Caki2 (cell line): ENCODE results near the gene GTF2H2C. TPM values are rescaled to one million over a fixed set of nuclear protein-coding genes. Genes with fewer than 3 reads are reported as not detected.
A peak's percentile ranks its signal among the peaks of the same experiment; 100 is the strongest.
"Not testable (repeated sequence)": the region's sequence is repeated elsewhere in the genome, so short reads cannot be mapped to it uniquely, and the experiment has no call there.

Experiments
- DNase-seq: peaks from one replicate; pipeline ENCODE4 v3.0.0-alpha.2; 2015; ENCODE audit warnings: low read depth
- in situ Hi-C: cut with HindIII; loops from 2 replicates; pipeline ENCODE4 v1.10.0; 2016; ENCODE audit warnings: low sequenced_read_pairs, low pct_unique_long_range_greater_than_20kb, mixed read lengths
- total RNA-seq: library from RNA; depleted of rRNA; stranded (reverse); fragments of >200 nt; shearing (Covaris generic); gene quantifications from 2 replicates; pipeline ENCODE4 v1.2.3, GENCODE V29; 2014; ENCODE audit warnings: low replicate concordance; rRNA removed

GTF2H2C gene
- total RNA-seq, 1 experiment from 2014 or later = 21.9 TPM

DNA sequence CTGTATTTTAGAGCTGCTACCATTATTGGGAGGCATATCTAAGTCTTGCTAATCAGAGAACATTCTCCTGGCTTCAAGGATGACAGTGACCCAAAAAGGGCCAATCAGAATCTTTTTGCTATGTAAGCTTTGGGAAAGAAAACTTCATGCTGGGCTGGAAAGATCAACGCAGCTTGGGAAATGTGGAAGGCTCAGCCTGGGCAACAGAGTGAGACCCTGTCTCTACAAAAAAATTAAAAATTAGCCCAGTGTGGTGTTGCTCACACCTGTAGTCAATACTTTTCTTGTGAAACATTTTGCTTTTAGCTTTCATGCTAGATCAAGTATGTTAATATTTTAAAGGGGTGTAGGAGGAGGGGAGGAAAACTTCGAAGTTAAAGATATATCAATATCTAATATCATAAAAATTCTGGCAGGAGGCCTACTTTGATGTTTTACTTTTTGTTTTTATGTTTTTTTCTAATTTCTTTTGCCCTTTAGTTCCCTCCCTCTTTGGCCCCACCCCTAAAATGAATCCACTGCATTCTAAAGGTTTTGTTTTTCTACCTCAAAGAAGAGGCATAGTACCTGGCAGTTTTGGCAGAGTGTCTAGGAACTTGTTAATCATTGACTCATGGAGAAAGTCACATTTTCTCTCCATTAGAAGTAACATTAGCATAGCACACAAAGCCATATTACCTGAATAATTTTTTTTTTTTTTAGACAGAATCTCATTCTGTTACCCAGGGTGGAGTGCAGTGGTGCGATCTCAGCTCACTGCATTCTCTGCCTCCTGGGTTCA lies 17.0 kb upstream of the GTF2H2C start:
- DNase-seq, in situ Hi-C loops: not testable (repeated sequence)

DNA sequence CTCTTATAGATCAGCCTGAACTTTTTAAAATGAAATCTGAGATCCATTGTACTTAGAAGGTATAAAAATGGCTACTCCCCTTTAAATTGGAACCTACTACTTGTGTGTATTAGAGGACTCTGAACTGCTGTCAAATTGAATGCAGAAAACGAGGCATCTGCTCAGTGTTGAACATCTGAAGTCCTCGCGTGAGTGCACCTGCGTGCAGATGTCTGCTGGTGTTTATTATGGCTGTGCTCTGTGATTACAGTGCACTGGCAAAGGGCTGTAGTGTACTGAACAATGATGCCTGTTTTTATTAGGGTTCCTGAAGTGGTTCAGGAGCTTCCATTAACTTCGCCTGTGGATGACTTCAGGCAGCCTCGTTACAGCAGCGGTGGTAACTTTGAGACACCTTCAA lies 15.4 kb upstream of the GTF2H2C start:
- DNase-seq, in situ Hi-C loops: not testable (repeated sequence)

DNA sequence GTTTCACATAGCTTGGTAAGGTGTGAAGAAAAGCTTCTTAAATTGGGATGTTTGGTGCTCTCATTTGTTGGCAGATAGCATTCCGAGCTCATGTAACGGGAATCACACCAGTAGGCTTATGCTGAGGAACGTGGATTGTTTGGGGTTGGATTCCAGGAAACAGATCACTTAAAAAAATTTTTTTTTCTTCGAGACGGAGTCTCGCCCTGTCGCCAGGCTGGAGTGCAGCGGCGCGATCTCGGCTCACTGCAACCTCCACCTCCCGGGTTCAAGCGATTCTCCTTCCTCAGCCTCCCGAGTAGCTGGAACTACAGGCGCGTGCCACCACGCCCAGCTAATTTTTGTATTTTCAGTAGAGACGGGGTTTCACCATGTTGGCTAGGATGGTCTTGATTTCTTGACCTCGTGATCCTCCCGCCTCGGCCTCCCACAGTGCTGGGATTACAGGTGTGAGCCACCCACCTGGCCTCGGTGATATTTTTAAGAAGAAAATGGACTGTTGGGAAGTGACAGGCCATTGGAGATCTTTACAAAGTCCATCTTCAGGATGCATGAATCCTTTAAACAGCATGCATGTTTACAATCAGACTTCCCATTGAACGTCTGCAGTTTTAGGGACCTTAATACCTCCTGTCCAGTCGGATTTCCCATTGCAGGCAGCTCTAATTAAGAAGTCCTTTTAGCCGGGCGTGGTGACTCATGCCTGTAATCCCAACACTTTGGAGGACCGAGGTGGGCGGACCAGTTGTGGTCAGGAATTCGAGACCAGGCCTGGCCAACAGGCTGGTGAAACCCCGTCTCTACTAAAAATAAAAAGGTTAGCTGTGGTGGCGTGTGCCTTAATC lies 818 bp downstream of the GTF2H2C start:
- peak; percentile 33 for DNase-seq
- in situ Hi-C loops = not testable (repeated sequence)

DNA sequence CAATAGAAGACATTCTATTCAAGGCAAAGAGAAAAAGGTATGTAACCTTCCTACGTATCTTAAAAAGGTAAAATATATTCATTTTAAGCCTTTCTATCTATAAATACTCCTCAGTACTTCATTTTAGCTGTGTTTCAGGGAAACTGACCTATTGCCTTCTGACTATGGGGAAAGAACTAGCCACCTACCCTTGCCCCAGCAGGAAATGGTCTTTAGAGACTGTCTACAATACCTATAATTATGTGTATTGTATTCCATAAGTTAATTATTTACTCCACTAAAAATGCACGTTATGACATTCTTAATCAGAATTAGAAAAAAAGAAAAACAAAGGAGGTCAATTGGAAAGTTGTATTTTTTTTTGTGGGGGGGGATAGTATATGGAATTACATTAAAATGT lies 6.2 kb downstream of the GTF2H2C start:
- DNase-seq, in situ Hi-C loops: not testable (repeated sequence)

DNA sequence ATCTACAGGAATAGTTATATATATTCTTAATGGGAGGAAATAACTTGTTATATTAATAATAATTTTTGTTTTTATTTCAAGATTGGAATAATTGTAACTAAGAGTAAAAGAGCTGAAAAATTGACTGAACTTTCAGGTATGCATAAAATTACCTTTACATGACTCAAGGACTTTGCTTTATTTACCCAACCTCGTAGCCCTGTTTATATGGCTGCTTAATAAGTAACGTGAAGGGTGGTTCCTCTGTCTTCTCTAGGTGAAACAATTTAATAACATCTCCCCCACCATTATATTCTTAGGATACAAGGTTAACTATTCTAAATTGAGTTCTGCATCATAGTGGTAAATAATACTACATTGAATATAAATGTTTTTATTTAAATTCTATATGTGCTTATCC lies 8.1 kb downstream of the GTF2H2C start:
- in situ Hi-C loops, DNase-seq: not testable (repeated sequence)

DNA sequence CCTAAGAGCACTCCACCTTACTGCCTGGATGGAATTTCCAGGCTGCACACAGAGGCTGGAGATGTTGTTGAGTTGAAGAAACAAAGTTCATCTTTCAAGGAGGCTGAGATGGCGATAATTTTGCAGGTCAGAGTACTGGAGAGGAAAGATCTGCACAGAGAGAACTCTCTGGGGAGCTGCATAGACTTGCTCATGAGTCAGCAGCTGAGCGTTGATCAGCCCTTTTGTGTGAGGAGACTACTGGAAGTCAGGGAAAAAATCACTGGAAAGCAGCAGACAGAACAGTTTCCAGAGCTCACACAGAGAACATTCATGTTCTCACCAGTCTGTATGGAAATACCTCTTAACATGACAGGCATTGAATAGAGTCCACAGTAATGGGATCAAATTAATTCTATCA lies 23.4 kb downstream of the GTF2H2C start:
- in situ Hi-C loops, DNase-seq: not testable (repeated sequence)

DNA sequence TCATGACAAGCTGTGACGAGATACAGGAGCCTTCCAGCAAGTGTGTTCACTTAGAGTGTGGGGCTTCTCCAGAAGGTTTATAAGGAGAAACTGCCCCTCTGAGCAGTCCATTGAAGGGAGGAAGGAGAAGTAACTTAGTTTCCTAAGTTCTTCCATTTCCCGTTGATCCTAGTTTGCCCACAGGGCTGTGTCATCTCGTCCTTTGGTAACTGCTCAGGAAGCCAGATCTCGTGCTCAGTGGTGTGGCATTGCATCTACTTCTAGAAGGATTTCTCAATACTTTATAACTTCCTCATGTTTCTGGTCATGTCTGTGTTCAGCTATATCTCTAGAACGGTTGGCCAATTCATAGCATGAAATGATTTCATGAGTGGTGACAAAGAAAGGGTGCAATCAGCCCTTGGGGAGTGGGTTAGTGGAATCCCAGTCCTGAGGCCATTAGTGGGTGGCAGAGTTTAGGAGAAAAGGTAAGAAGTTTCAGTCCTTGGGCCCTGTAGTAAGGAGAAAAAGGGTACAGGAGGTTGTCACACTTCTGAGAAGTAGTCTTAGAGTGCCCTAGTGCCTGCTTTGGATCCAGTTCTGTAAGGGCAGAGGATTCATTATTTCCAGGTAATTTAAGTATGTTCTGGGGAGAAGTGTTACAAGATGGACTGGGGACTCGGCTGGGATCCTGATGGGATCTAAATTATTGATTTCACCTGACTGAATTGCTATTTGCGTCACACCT lies 36.3 kb downstream of the GTF2H2C start:
- DNase-seq, in situ Hi-C loops: not testable (repeated sequence)

DNA sequence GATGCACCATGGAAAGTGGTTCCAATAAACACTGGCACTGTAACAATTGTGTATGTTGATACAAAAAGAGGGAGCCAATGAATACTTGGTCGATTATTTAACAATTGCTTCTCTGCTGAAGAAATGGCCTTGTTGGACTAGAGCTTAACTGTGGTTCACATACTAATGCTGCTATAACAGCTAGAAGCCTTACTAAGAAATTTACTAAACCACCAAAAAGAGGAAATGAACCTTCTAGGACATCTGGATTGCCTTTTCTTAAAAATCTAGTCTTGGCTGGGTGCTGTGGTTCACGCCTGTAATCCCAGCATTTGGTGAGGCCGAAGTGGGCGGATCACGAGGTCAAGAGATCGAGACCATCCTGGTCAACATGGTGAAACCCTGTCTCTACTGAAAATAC lies 42.0 kb downstream of the GTF2H2C start:
- in situ Hi-C loops, DNase-seq: not testable (repeated sequence)

DNA sequence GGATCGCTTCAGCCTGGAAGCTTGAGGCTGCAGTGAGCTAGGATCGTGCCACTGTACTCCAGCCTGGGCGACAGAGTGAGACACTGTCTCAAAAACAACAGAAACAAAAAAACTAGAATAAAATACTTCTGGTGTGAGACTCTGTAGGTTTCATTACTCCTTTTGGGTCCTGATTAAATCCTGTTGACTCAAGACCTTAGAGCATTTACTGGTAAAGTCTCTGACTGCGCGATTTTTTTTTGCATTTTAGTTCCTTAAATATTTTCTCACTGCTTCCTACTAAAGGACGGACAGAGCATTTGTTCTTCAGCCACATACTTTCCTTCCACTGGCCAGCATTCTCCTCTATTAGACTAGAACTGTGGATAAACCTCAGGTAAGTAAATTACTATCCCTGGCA lies 46.8 kb downstream of the GTF2H2C start:
- in situ Hi-C loops = not testable (repeated sequence)

DNA sequence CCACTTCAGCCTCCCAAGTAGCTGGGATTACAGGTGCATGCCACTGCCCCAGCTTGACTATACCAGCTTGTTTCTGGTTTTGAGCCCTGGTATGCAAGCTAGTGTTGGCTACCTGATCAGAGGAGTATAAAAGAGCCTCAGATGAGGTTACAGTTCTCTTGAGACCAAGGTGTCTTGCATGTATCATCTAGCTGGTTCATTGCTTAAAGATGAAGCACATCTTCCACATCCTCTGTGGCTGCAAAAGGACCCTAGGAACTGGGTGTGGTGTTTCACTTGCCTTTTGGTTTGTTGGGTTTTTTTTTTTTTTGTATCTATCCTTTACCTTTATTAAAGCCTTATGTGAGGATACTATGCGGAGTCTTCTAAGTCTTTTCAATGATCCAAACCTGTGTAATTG lies 47.8 kb downstream of the GTF2H2C start:
- DNase-seq, in situ Hi-C loops: not testable (repeated sequence)

More for the DNA sequence above, 46.8 kb downstream of the GTF2H2C start:
- DNase-seq = not testable (repeated sequence)

DNA sequence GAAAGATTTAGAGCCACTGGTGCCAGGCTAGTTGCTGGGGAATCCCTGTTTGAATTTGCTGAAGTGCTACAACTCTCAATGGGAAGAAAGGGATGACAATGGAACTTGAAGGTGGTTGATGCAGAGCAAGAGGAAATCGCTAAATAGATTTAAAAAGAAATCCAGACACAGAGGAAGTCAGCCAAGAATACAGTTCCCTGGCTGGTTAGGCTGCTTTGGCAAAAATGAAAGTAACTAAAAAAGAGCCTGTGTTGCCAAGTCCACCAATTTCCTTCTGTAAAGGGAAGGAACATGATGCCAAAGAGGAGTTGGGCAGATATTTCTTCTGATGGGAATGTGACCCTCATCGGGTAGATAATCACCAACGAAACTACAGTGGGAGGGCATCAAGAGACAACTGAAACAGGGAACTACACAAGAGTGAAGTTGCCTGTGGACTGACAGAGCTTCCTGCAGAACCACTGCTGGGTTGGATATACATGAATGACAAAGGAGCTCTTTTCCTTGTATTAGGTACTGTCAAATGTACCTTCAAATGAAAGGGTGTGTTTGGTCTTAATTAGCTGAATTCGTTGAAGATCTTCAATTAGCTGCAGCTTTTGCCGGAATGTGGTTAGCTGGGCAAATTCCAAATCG lies 49.0 kb downstream of the GTF2H2C start:
- in situ Hi-C loops, DNase-seq: not testable (repeated sequence)

DNA sequence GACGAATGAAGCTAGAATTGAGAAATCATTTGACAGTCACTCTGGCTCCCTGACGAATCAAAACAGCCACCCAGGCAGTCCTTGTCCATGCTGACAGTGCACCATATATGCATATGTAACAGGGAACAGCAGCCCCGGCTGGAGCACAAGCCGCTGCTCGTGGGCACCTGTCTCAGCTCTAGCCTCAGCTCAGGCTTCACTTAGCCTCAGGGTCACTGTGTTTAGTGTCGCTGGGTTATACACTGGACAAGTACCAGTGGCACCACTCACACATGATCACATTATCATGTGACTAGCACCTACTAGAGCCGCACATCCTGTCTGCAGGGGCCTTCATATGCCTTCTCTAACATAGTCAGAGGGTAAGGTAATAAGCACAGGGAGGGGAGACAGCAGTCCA lies 54.9 kb downstream of the GTF2H2C start:
- in situ Hi-C loops, DNase-seq: not testable (repeated sequence)

DNA sequence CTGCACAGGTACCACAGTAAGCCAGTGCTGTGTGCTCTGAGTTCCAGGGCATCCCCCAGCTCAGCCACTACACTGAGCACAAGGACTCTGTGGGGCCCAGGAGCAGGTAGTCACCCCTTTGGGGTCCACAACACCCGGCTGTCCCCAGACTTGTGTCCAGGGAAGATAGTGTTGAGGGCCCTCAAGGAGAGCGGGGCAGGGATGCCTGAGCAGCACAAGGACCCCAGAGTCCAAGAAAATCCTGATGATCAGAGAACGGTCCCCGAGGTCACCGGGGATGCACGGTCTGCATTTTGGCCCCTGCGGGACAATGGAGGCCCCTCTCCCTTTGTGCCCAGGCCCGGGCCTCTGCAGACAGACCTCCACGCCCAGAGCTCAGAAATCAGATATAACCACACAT lies 71.9 kb downstream of the GTF2H2C start:
- in situ Hi-C loops, DNase-seq: not testable (repeated sequence)

Other genes starting within 250 kb of the GTF2H2C start
- gene CCDC125, start 227.4 kb upstream of the GTF2H2C start, total RNA-seq = 5.5 and 5.9 TPM in 2 replicates
- gene AK6, start 190.7 kb upstream of the GTF2H2C start, total RNA-seq = 40.8 and 74.4 TPM in 2 replicates
- 43.9 and 44.1 TPM in 2 replicates for gene TAF9, start 190.7 kb upstream of the GTF2H2C start, total RNA-seq
- gene RAD17, start 190.4 kb upstream of the GTF2H2C start, total RNA-seq = 5.7 and 8.5 TPM in 2 replicates
- gene MARVELD2, start 145.1 kb upstream of the GTF2H2C start, total RNA-seq = 4.1 and 5.4 TPM in 2 replicates
- gene OCLN, start 67.4 kb upstream of the GTF2H2C start, total RNA-seq = 1.3 TPM in 1 of 2 replicates, not detected in the other